Activated T-helper 17 cell treated with anti-CD3 and anti-CD28 coated beads, Interleukin-2, amount 50 U/mL, for 72 hours (primary cell): ENCODE measurements around the gene NELL1. TPM values are rescaled to one million over a fixed set of nuclear protein-coding genes. Genes with fewer than 3 reads are reported as not detected.

Experiments used
- ATAC-seq: fragments of 150-1000 bp; cut with Tn5 transposase; replicated peaks from 2 replicates; pipeline ENCODE4 v1.10.0; 2021; ENCODE audit warnings: mild to moderate bottlenecking, moderate library complexity
- H3K27ac Mint-ChIP-seq: one replicate; pipeline ENCODE4 v1.8.0; 2022; ENCODE audit warnings: mixed read lengths
- H3K27me3 Mint-ChIP-seq: one replicate; pipeline ENCODE4 v1.8.0; 2022; ENCODE audit warnings: mixed read lengths
- H3K36me3 Mint-ChIP-seq: one replicate; pipeline ENCODE4 v1.8.0; 2022; ENCODE audit warnings: low read depth, mild to moderate bottlenecking, mixed read lengths
- H3K4me1 Mint-ChIP-seq: one replicate; pipeline ENCODE4 v1.8.0; 2022; ENCODE audit warnings: mixed read lengths
- H3K4me3 Mint-ChIP-seq: one replicate; pipeline ENCODE4 v1.8.0; 2022; ENCODE audit warnings: mild to moderate bottlenecking, mixed read lengths
- H3K9me3 Mint-ChIP-seq: one replicate; pipeline ENCODE4 v1.8.0; 2022; ENCODE audit warnings: mixed read lengths
- total RNA-seq, 2 donors: library from RNA; stranded (reverse); gene quantifications; one replicate each; pipeline ENCODE4 v1.2.3, GENCODE V29; 2022

The NELL1 gene
- total RNA-seq, 2 donors from 2014 or later = not detected

DNA sequence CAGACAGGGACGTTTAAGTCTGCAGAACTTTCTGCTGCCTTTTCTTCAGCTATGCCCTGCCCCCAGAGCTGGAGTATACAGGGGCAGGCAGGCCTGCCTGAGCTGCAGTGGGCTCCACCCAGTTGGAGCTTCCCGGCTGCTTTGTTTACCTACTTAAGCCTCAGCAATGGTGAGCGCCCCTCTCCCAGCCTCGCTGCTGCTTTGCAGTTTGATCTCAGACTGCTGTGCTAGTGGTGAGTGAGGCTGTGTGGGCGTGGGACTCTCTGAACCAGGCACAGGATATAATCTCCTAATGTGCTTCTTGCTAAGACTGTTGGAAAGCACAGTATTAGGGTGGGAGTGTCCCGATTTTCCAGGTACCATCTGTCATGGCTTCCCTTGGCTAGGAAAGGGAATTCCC lies 38.5 kb downstream of the NELL1 start:
- Mint-ChIP-seq H3K36me3 (no peaks in the 10 kb centered on the region), H3K4me1 (no peaks in the 10 kb centered on the region), H3K27ac (no peak overlapping the region), H3K9me3 (peaks cover 9% of the 10 kb centered on the region), H3K4me3 (no peak overlapping the region), H3K27me3 (no peaks in the 10 kb centered on the region)
- ATAC-seq = no peak

DNA sequence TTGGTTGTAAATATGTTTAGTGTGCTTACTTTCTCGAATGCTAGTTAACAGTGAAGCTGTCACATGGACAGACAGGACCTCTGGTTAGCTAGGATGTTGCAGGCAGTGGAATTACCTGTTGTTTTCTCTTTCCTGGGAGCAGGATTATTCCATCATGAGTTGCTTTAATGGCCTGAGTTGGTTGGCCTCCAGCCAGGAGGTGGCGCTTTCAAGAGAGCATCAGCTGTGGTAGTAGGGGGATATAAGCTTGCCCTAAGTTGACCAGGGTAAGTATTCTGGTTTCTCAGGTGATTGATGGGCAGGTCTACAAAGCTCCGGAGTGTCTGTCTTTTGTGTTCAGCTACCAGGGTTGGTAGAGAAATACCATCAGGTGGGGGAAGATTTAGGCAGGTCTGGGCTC lies 43.5 kb downstream of the NELL1 start:
- H3K4me1 Mint-ChIP-seq = no peaks in the 10 kb centered on the region
- no peaks in the 10 kb centered on the region for H3K27me3 Mint-ChIP-seq
- no peak overlapping the region for H3K4me3 Mint-ChIP-seq

DNA sequence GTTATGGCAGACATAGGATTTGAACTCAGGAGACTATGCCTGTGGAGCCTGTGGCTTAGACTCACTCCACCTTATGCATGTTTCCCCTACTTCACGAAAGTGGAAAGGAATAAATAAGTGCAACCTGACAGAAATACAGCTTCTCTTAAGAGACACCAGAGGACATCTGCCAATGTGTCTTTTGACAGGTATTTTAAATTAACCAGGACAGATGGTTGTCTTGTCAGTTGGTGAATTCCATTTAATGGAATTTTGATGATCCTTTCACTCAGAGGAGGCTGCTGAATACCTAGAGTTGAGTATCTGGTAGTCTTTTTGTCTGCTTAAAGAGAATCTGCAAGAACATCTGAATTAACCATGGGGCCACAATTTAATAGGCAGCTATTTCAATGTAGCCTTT lies 46.1 kb downstream of the NELL1 start:
- H3K4me3 Mint-ChIP-seq = no peak overlapping the region
- H3K27ac Mint-ChIP-seq = no peak overlapping the region
- no peaks in the 10 kb centered on the region for H3K36me3 Mint-ChIP-seq
- H3K9me3 Mint-ChIP-seq = no peaks in the 10 kb centered on the region
- no peaks in the 10 kb centered on the region for H3K27me3 Mint-ChIP-seq
- H3K4me1 Mint-ChIP-seq = no peaks in the 10 kb centered on the region
- no peak for ATAC-seq

More for the DNA sequence above, 43.5 kb downstream of the NELL1 start:
- H3K27ac Mint-ChIP-seq = no peak overlapping the region
- H3K9me3 Mint-ChIP-seq = no peaks in the 10 kb centered on the region
- no peak for ATAC-seq
- no peaks in the 10 kb centered on the region for H3K36me3 Mint-ChIP-seq

DNA sequence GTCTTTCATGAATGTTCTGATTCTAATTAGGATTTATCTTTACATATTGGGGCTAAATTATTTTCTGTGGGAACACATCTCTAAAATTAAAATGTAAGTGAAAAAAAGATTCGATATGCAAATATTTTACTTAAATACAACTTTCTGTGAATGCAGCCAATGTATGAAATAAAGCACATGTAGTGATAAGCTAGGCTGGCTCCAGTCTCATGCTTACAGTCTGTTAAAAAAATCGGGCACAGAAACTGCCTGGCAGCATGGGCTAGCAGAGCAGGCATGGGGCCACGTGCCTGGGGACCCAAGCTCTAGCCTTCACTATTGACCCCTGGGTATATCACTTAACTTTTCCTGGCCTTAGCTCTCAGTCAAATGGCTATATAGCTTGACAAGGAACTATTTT lies 46.5 kb downstream of the NELL1 start:
- Mint-ChIP-seq H3K36me3 (no peaks in the 10 kb centered on the region), H3K9me3 (no peaks in the 10 kb centered on the region), H3K4me1 (no peaks in the 10 kb centered on the region), H3K27ac (no peak overlapping the region), H3K27me3 (peaks cover 3% of the 10 kb centered on the region), H3K4me3 (no peak overlapping the region)
- no peak for ATAC-seq

DNA sequence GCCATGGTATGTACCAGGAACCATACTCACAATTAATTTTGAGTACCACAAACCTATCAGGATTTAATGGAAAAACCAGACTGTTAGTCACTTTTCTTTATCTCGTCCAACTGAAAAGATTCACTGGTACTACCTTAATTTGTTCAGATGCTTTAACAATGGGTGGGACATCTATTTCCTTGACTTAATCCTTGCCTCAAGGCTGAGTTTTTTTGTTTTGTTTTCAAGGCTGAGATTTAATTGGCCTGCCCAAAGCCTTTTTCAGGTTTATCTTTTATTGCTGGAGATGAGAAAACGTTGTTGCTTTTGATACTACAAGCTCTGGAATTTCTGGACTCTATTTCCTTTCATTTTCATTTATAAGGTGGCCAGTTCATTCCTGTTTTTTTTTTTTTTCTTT lies 50.4 kb downstream of the NELL1 start:
- Mint-ChIP-seq H3K4me3 (no peak overlapping the region), H3K27ac (no peak overlapping the region), H3K4me1 (no peaks in the 10 kb centered on the region), H3K27me3 (peaks cover 3% of the 10 kb centered on the region), H3K36me3 (no peaks in the 10 kb centered on the region), H3K9me3 (peaks cover 6% of the 10 kb centered on the region)
- no peak for ATAC-seq

DNA sequence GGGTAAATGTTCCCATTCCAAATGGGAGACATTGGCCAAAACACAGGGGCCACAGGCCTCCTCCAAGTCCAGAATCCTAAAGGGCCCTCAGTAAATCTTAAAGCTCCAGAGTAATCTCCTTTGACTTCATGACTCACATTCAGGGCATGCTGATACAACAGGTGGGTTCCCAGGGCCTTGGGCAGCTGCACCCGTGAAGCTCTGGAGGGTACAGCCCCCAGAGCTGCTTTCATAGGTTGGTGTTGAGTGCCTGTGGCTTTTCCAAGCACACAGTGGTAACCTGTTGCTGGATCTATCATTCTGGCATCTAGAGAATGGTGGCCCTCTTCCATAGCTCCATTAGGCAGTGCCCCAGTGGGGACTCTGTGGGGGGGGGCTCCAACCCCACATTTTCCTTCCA lies 54.0 kb downstream of the NELL1 start:
- H3K9me3 Mint-ChIP-seq = peaks cover 6% of the 10 kb centered on the region
- H3K27me3 Mint-ChIP-seq = peaks cover 3% of the 10 kb centered on the region
- no peaks in the 10 kb centered on the region for H3K4me1 Mint-ChIP-seq
- no peaks in the 10 kb centered on the region for H3K36me3 Mint-ChIP-seq
- no peak overlapping the region for H3K4me3 Mint-ChIP-seq
- H3K27ac Mint-ChIP-seq = no peak overlapping the region
- ATAC-seq = no peak

DNA sequence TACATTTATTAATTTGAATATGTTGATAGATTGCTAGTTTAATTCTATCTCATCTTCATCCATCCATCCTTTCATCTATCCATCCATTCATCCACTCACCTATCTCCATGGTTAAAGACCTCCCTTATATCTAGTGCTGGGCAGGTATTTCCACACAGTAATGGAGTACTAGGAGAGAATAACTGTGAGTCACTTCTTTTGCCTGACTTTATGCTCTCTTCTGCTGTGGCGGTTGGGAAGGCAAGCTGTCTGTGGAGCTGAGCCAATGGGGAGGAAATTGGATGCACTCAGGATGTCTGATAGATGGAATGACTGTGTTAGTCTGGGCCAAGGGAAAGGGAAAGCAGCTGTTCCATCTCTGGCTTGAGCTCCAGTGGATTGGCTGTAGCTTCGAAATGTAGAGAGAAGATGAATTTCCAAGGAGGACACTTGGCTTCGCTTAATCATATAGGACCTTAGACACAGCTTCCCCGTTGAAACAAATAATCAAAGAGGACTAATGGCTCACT lies 60.3 kb downstream of the NELL1 start:
- Mint-ChIP-seq H3K9me3 (no peaks in the 10 kb centered on the region), H3K36me3 (no peaks in the 10 kb centered on the region), H3K27me3 (no peaks in the 10 kb centered on the region), H3K4me1 (no peaks in the 10 kb centered on the region), H3K27ac (no peak overlapping the region), H3K4me3 (no peak overlapping the region)
- no peak for ATAC-seq

DNA sequence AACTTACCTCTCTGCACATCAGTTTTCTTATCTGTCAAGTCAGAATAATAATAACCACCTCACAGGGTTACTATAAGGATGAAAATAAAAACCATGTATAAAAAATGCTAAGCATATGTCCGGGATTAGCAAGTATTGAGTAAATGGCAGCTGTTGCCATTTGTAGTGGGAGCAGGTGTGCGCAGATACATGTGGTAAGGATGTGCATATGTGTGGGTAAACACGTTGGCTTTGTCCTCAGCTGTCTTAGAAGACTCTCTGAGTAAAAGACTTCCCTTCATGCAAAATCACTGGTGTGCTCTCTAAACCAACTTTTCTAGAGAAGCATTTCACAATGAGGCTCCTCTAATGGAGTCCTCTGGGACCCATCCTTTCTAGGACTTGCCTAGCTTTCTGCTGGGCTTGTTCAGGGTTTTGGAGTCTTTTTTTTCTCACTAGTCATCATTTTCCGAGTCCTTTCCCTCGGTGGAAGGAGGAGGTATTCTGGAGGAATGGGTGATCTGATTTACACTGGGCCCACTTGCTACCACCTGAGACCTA lies 62.4 kb downstream of the NELL1 start:
- ATAC-seq = no peak
- Mint-ChIP-seq H3K36me3 (no peaks in the 10 kb centered on the region), H3K9me3 (no peaks in the 10 kb centered on the region), H3K4me3 (no peak overlapping the region), H3K4me1 (no peaks in the 10 kb centered on the region), H3K27ac (no peak overlapping the region), H3K27me3 (no peaks in the 10 kb centered on the region)

DNA sequence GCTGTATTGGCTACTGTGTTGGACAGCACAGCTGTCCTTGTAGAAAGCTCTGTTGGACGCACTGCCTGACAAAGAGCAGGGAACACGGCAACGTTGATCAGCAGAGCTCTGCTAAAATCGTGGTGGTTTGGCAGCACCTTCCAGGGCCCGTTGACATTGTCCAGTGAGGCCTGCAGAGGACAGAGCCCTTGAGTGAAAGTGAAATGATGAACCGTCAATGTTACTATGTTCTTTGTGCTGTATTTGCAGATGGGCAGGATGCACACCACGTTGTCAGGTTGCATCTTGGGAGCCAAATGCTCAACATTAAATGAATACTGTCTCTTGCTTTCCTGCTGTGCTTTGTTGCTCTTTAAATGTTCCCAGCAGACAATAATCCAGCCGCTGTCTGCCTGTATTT lies 69.7 kb downstream of the NELL1 start:
- Mint-ChIP-seq H3K27ac (no peak overlapping the region), H3K27me3 (peaks cover 4% of the 10 kb centered on the region), H3K9me3 (peaks cover 7% of the 10 kb centered on the region)

DNA sequence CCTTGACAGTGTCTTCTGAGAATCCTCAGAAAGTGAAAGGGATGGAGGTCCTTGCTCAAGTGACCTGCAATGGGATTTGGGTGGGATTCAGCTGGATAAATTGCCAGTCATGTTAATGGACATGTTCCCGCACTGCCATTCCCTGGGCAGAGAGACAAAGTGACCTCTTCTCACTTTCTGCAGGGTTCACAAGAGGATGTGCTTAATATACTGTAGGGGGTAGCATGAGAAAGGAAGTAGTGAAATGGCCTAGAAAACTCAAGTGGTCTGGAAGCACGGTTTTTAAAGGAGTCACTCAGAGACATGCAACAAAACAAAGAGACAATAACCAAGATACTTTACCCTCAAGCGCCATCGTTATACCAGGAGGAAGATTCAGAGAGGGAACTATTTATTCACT lies 70.2 kb downstream of the NELL1 start:
- Mint-ChIP-seq H3K27me3 (peaks cover 4% of the 10 kb centered on the region), H3K4me3 (no peak overlapping the region), H3K27ac (no peak overlapping the region), H3K9me3 (peaks cover 7% of the 10 kb centered on the region), H3K4me1 (no peaks in the 10 kb centered on the region), H3K36me3 (no peaks in the 10 kb centered on the region)
- no peak for ATAC-seq

More for the DNA sequence above, 69.7 kb downstream of the NELL1 start:
- Mint-ChIP-seq H3K4me1 (no peaks in the 10 kb centered on the region), H3K36me3 (no peaks in the 10 kb centered on the region), H3K4me3 (no peak overlapping the region)
- no peak for ATAC-seq

DNA sequence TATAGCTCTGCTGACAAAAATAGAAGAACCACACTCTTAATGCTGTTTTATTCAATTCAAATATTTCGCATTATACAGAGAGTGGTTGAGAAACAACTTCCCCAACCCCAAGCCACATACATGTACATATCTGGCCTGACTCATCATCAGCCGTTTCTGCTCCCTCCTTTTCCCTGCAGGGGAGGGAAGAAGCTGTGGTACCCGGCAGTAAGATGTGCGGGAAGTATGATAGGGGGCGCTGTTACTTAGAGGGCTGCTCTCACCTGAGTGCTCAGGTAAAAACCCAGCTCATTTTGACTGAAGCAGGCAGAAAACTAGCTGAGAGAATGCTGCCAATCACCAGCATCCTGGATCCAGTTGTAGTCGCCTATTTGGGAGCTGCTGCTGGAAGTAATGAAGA lies 85.5 kb downstream of the NELL1 start:
- Mint-ChIP-seq H3K27ac (no peak overlapping the region), H3K4me3 (no peak overlapping the region), H3K9me3 (peaks cover 10% of the 10 kb centered on the region), H3K36me3 (no peaks in the 10 kb centered on the region), H3K27me3 (no peaks in the 10 kb centered on the region), H3K4me1 (no peaks in the 10 kb centered on the region)
- ATAC-seq = no peak

DNA sequence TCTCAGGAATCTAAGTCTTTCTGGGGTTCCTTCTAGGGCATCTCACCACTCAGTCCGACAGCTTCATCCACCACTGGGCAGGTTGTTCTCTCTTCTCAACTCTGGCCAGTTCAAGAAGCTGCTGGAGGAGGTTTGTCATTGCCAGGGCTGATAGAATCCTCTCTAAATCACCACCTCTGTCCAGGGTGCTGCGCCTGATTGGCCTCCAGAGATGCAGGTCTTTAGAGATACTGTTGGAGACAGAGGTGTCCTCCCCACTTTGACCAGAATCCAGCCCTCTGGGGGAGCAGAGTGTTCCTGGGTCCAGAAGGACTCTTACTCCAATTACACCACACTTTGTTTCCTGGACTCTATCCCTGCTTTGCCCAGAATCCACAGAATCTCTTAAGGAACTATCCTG lies 90.2 kb downstream of the NELL1 start:
- no peaks in the 10 kb centered on the region for H3K27me3 Mint-ChIP-seq
- ATAC-seq = no peak
- no peaks in the 10 kb centered on the region for H3K36me3 Mint-ChIP-seq
- no peaks in the 10 kb centered on the region for H3K4me1 Mint-ChIP-seq
- H3K4me3 Mint-ChIP-seq = no peak overlapping the region
- H3K27ac Mint-ChIP-seq = no peak overlapping the region
- peaks cover 10% of the 10 kb centered on the region for H3K9me3 Mint-ChIP-seq

DNA sequence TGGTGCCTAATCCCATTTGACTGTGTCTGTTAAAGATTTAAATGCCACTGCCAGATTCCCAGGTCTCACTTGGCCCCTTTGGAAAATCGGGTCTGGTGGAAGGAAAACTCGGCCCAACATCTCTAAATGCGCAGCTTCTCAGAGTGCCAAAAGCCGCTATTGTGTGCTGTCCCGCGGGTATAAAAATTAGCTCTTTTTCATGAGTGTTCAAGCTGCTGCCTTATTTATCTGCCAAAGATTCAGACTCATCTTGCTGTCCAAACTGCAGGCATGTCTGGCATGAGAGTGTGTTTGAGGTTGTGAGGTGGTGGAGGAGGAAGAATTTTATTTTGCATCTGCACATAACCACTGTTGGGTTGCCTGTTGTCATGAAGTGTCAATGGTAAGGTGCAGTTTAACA lies 91.4 kb downstream of the NELL1 start:
- H3K4me3 Mint-ChIP-seq = no peak overlapping the region
- no peak for ATAC-seq
- H3K36me3 Mint-ChIP-seq = no peaks in the 10 kb centered on the region
- no peak overlapping the region for H3K27ac Mint-ChIP-seq
- no peaks in the 10 kb centered on the region for H3K4me1 Mint-ChIP-seq
- no peaks in the 10 kb centered on the region for H3K27me3 Mint-ChIP-seq
- peaks cover 13% of the 10 kb centered on the region for H3K9me3 Mint-ChIP-seq

DNA sequence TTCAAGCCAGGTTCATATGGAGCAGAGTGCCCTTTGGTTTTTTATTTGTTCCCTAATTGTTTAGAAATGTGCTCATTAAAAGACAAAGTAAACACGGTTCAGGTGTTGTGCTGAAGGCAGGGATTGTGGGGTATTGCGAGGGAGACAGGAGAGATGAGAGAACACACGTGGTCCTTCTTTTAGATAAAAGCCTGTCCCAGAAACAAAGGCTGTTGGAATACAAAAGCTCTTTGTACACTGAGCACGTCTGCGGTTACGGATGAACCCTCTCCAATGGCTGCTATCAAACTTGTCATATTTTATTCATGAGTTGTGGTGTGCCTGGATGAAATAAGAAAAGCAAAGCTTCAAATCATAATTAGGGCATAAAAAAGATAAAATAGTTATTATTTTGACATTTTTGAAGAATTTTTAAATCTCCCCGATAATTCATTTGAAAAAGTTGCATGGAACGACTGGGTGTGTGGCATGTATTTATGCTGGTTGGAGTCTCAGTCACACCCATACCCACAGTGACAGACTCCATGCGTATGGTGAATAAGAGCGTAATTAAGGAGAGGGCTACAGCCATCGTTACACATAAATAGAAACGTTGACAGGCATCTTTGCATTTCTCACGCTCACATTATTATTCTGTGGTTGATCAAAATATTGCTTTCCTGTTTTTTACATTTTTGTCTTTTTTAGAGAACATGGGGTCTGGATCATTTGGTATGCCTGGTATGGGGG lies 92.9 kb downstream of the NELL1 start:
- H3K36me3 Mint-ChIP-seq = no peaks in the 10 kb centered on the region
- no peak overlapping the region for H3K27ac Mint-ChIP-seq
- ATAC-seq = no peak
- no peaks in the 10 kb centered on the region for H3K27me3 Mint-ChIP-seq
- no peak overlapping the region for H3K4me3 Mint-ChIP-seq
- peaks cover 12% of the 10 kb centered on the region for H3K9me3 Mint-ChIP-seq
- no peaks in the 10 kb centered on the region for H3K4me1 Mint-ChIP-seq

DNA sequence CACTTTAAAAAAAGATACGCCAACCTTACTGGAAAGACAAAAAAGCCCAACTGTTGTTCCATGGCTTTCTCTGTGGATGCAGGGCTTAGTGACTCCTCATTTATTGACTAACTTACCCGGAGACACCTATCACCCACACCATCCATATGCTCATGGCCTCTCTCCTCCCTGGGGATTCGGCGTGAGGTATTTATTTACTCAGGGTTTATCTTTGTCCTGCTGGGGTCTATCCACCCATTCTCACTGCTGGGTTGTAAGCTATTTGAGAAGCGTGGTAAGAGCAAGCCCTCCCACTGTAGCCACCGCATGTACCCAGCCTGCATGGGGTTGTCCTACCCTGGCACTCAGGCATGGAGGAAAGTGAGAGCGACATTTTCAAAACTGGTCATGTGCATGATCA lies 93.6 kb downstream of the NELL1 start:
- H3K4me1 Mint-ChIP-seq = no peaks in the 10 kb centered on the region
- ATAC-seq = no peak
- H3K36me3 Mint-ChIP-seq = no peaks in the 10 kb centered on the region
- H3K27ac Mint-ChIP-seq = no peak overlapping the region
- H3K4me3 Mint-ChIP-seq = no peak overlapping the region
- no peaks in the 10 kb centered on the region for H3K27me3 Mint-ChIP-seq
- H3K9me3 Mint-ChIP-seq = peaks cover 8% of the 10 kb centered on the region
